HCT116 (cell line): ENCODE results near the gene PXN. TPM values are rescaled to one million over a fixed set of nuclear protein-coding genes. Genes with fewer than 3 reads are reported as not detected.

Source experiments
- ATAC-seq: fragments of 200-7000 bp; cut with Tn5 transposase; 2 replicates; pipeline ENCODE4 v1.9.1; 2020; ENCODE audit warnings: mild to moderate bottlenecking, moderate library complexity
- BruUV-seq: library from RNA; stranded (reverse); fragments of 400-500 nt; replicated peaks from 2 replicates; lab custom pipeline; 2021; lab: Mats Ljungman, UMichigan
- CTCF ChIA-PET: fragments of 300-600 bp; sonication (Branson Sonifier 250); formaldehyde crosslinking; loops from one replicate; lab custom pipeline; 2021; ENCODE audit warnings: antibody characterized with exemption; lab: Charles Lee
- POLR2A ChIA-PET: fragments of 300-600, 350-600 bp; sonication (Branson Sonifier 250); formaldehyde crosslinking; loops from one replicate; lab custom pipeline; 2021; ENCODE audit warnings: antibody characterized with exemption; lab: Charles Lee
- RAD21 ChIA-PET, 2 experiments: fragments of 300-600 bp; sonication (Branson Sonifier 250); formaldehyde crosslinking; loops; one replicate each; lab custom pipeline; 2023; ENCODE audit warnings: low total read pairs in 2 of 2; ENCODE audit not compliant: uncharacterized antibody in 2 of 2, unreplicated experiment in 2 of 2, low non-redundant PET in 1 of 2; lab: Charles Lee
- DNase-seq: peaks from one replicate; pipeline ENCODE4 v3.0.0-alpha.2; 2010; ENCODE audit warnings: low read depth, low spot score
- H2AFZ ChIP-seq: fragments of 200-600 bp; shearing (Covaris generic), sonication (generic); 2 replicates; pipeline ENCODE4 v1.6.1; 2017; ENCODE audit warnings: low read depth, mixed run types, mixed read lengths, antibody characterized with exemption, low read length; ENCODE audit not compliant: poor library complexity, severe bottlenecking
- H3K27ac ChIP-seq: 2 replicates; pipeline ENCODE4 v1.5.1; 2012; ENCODE audit warnings: low read depth, low read length
- H3K27me3 ChIP-seq: fragments of 200-600 bp; sonication (generic); 2 replicates; pipeline ENCODE4 v1.6.1; 2016; ENCODE audit warnings: mixed run types, low read length, mixed read lengths; ENCODE audit not compliant: insufficient read depth
- H3K36me3 ChIP-seq, 2 experiments: fragments of 200-500 bp in 1 of 2; fragments of 200-600 bp in 1 of 2; sonication (Bioruptor generic) in 1 of 2; sonication (generic) in 1 of 2; 2 replicates each; pipeline versions ENCODE4 v1.5.1 to v1.6.1; 2014 to 2016; ENCODE audit warnings: low read length in 2 of 2, inconsistent platforms in 1 of 2, mixed read lengths in 1 of 2, mixed run types in 1 of 2; ENCODE audit not compliant: insufficient read depth in 2 of 2, control insufficient read depth in 1 of 2
- H3K4me1 ChIP-seq, 2 experiments: fragments of 200-600 bp in 1 of 2; sonication (generic) in 1 of 2; 2 replicates each; pipeline versions ENCODE4 v1.5.1 to v1.6.1; 2012 to 2017; ENCODE audit warnings: low read length in 2 of 2, inconsistent platforms in 1 of 2, mild to moderate bottlenecking in 1 of 2, mixed read lengths in 1 of 2, mixed run types in 1 of 2, moderate library complexity in 1 of 2; ENCODE audit not compliant: insufficient read depth in 2 of 2, control insufficient read depth in 1 of 2
- H3K4me2 ChIP-seq: fragments of 200-600 bp; sonication (generic); 2 replicates; pipeline ENCODE4 v1.6.1; 2017; ENCODE audit warnings: mixed run types, low read length, mixed read lengths
- H3K4me3 ChIP-seq, 2 experiments: fragments of 200-600 bp in 1 of 2; sonication (generic) in 1 of 2; replicated peaks in 1 of 2; 2 replicates each; pipeline ENCODE4 v1.5.1; 2011 to 2016; ENCODE audit warnings: low read length in 2 of 2, control low read depth in 1 of 2, low read depth in 1 of 2, mild to moderate bottlenecking in 1 of 2, mixed read lengths in 1 of 2, mixed run types in 1 of 2
- H3K79me2 ChIP-seq: fragments of 200-600 bp; sonication (generic); 2 replicates; pipeline ENCODE4 v1.6.1; 2017; ENCODE audit warnings: mild to moderate bottlenecking, mixed run types, low read length, moderate library complexity, mixed read lengths; ENCODE audit not compliant: insufficient read depth
- H3K9ac ChIP-seq: fragments of 200-600 bp; sonication (generic); 2 replicates; pipeline ENCODE4 v1.6.1; 2016; ENCODE audit warnings: low read length, mixed read lengths
- H3K9me2 ChIP-seq: fragments of 200-600 bp; sonication (generic), shearing (Covaris generic); 2 replicates; pipeline ENCODE4 v1.6.1; 2017; ENCODE audit warnings: mixed run types, mild to moderate bottlenecking, moderate library complexity; ENCODE audit not compliant: insufficient read depth
- H3K9me3 ChIP-seq, 2 experiments: fragments of 200-500 bp in 1 of 2; fragments of 200-600 bp in 1 of 2; sonication (Bioruptor generic) in 1 of 2; sonication (generic) in 1 of 2; 2 replicates each; pipeline ENCODE4 v1.6.1; 2014 to 2017; ENCODE audit warnings: low read length in 2 of 2, mixed read lengths in 2 of 2, inconsistent platforms in 1 of 2, low read depth in 1 of 2, mild to moderate bottlenecking in 1 of 2, mixed run types in 1 of 2, moderate library complexity in 1 of 2; ENCODE audit not compliant: control insufficient read depth in 1 of 2, insufficient read depth in 1 of 2
- H4K20me1 ChIP-seq: fragments of 200-600 bp; sonication (generic), shearing (Covaris generic); 2 replicates; pipeline ENCODE4 v1.6.1; 2017; ENCODE audit warnings: mixed run types, mild to moderate bottlenecking, moderate library complexity; ENCODE audit not compliant: insufficient read depth
- ATF3 ChIP-seq: IDR thresholded peaks from 2 replicates; pipeline ENCODE4 v1.6.1; 2012
- CEBPB ChIP-seq: IDR thresholded peaks from 2 replicates; pipeline ENCODE4 v1.6.1; 2012; ENCODE audit warnings: low read depth
- ELF1 ChIP-seq: IDR thresholded peaks from 2 replicates; pipeline ENCODE4 v1.6.1; 2012; ENCODE audit warnings: low read depth, borderline replicate concordance
- EZH2 ChIP-seq: fragments of 200-600 bp; sonication (generic); IDR thresholded peaks from 2 replicates; pipeline ENCODE4 v1.6.1; 2017; ENCODE audit warnings: antibody characterized with exemption, mixed run types
- JUND ChIP-seq: IDR thresholded peaks from 2 replicates; pipeline ENCODE4 v1.6.1; 2012
- MAX ChIP-seq: IDR thresholded peaks from 2 replicates; pipeline ENCODE4 v1.6.1; 2012
- POLR2A ChIP-seq: IDR thresholded peaks from 2 replicates; pipeline ENCODE4 v1.7.0; 2011; ENCODE audit warnings: borderline replicate concordance; ENCODE audit not compliant: insufficient read depth, insufficient read length; ENCODE audit errors: extremely low read depth
- POLR2AphosphoS5 ChIP-seq: IDR thresholded peaks from 2 replicates; pipeline ENCODE4 v1.6.1; 2011; ENCODE audit warnings: mild to moderate bottlenecking, low read depth, low read length, moderate library complexity
- RAD21 ChIP-seq: IDR thresholded peaks from 2 replicates; pipeline ENCODE4 v1.6.1; 2012; ENCODE audit warnings: low read depth, mild to moderate bottlenecking
- REST ChIP-seq: IDR thresholded peaks from 2 replicates; pipeline ENCODE4 v1.6.1; 2012; ENCODE audit warnings: low read depth
- SP1 ChIP-seq: IDR thresholded peaks from 2 replicates; pipeline ENCODE4 v1.6.1; 2012; ENCODE audit warnings: low read depth
- SRF ChIP-seq: IDR thresholded peaks from 2 replicates; pipeline ENCODE4 v1.6.1; 2012; ENCODE audit warnings: low read depth
- TCF7L2 ChIP-seq: IDR thresholded peaks from 2 replicates; pipeline ENCODE4 v1.7.0; 2011; ENCODE audit warnings: borderline replicate concordance, inconsistent platforms; ENCODE audit not compliant: insufficient read depth, insufficient read length; ENCODE audit errors: extremely low read depth
- YY1 ChIP-seq: IDR thresholded peaks from 2 replicates; pipeline ENCODE4 v1.6.1; 2011; ENCODE audit warnings: low read length, low read depth, moderate library complexity, mild to moderate bottlenecking; ENCODE audit not compliant: insufficient replicate concordance; ENCODE audit errors: extremely low read depth
- ZFX ChIP-seq: fragments of 450-650 bp; IDR thresholded peaks from 2 replicates; pipeline ENCODE4 v1.6.1; 2017
- ZNF274 ChIP-seq: fragments of 200-500 bp; sonication (Bioruptor generic); IDR thresholded peaks from 2 replicates; pipeline ENCODE4 v1.6.1; 2014; ENCODE audit warnings: mild to moderate bottlenecking, low read depth, low read length, inconsistent platforms
- intact Hi-C: fragments of 100-400 bp; cut with micrococcal nuclease; formaldehyde crosslinking; loops from 2 replicates; pipeline ENCODE4 v1.10.0; 2022
- total RNA-seq: library from RNA; stranded (reverse); gene quantifications from one replicate; pipeline ENCODE4 v1.2.1, GENCODE V29; 2021; ENCODE audit not compliant: unreplicated experiment

The PXN gene
- total RNA-seq, 1 experiment from 2014 or later = 211 TPM

GRCh38 chr12:120223458-120224303 lies 41.8 kb downstream of the PXN start:
- Histone ChIP-seq H3K4me2 (no peak overlapping the region), H3K4me1 (peaks cover 13 to 37% of the 10 kb centered on the region in 2 experiments), H3K9me3 (no peaks in the 10 kb centered on the region), H3K36me3 (peaks cover 38 to 67% of the 10 kb centered on the region in 2 experiments; a peak in 3 of 4 replicates), H4K20me1 (peaks cover 8% of the 10 kb centered on the region; the same call in 1 of the 2 replicates), H3K4me3 (no peak overlapping the region), H3K27me3 (no peaks in the 10 kb centered on the region), H3K79me2 (peaks cover 54% of the 10 kb centered on the region), H2AFZ (no peak overlapping the region), H3K9me2 (no peaks in the 10 kb centered on the region), H3K27ac (no peak overlapping the region), H3K9ac (no peak overlapping the region)
- ChIA-PET CTCF (no interaction called here), POLR2A (interaction anchor here (1.1 to 6.2 kb wide), 2 partner anchors 22 to 68 kb away, joined by 3 to 52 read pairs; partner anchors contain the start of genes RNU4-2 and RPLP0), RAD21 (no interaction called here)
- no peak for TF ChIP-seq POLR2A
- no peak for TF ChIP-seq JUND
- TF ChIP-seq EZH2 = no peak
- no peak for TF ChIP-seq RAD21
- TF ChIP-seq ZNF274 = no peak
- no peak for TF ChIP-seq MAX
- no peak for TF ChIP-seq REST
- no peak for TF ChIP-seq ATF3
- no peak for TF ChIP-seq ELF1
- no peak for TF ChIP-seq CEBPB
- TF ChIP-seq TCF7L2 = no peak
- no peak for TF ChIP-seq SP1
- TF ChIP-seq POLR2AphosphoS5 = no peak
- no peak for TF ChIP-seq YY1
- no peak for TF ChIP-seq SRF
- no peak for TF ChIP-seq ZFX
- ATAC-seq (no peak), DNase-seq (no peak)
- intact Hi-C loops = no loop called here
- no TSS peak for BruUV-seq
